Hepatocyte (in vitro differentiated cells): Measurements from ENCODE around the gene ARMC2.

Experiments
- CTCF ChIP-seq: fragments of 200-600 bp; sonication (generic); IDR thresholded peaks from 2 replicates; pipeline ENCODE4 v1.5.1; 2016; ENCODE audit warnings: antibody characterized with exemption, mild to moderate bottlenecking; ENCODE audit not compliant: poor library complexity
- EZH2 ChIP-seq: fragments of 200-600 bp; sonication (generic); IDR thresholded peaks from 2 replicates; pipeline ENCODE4 v1.6.1; 2016; ENCODE audit warnings: antibody characterized with exemption, mild to moderate bottlenecking, borderline replicate concordance

- TF ChIP-seq CTCF = no peak
- no peak for TF ChIP-seq EZH2
Measured at GRCh38 chr6:108832738-108833137, 15.5 kb upstream of the ARMC2 start.
